HepG2 (cell line): ENCODE data around the gene SLC27A1. TPM values are rescaled to one million over a fixed set of nuclear protein-coding genes. Genes with fewer than 3 reads are reported as not detected.

Experiments
- ATAC-seq: fragments of 200-7000 bp; cut with Tn5 transposase; 3 replicates; pipeline ENCODE4 v1.9.1; 2020; ENCODE audit warnings: mild to moderate bottlenecking, moderate library complexity
- BruUV-seq: library from RNA; stranded (reverse); fragments of 400-500 nt; replicated peaks from 2 replicates; lab custom pipeline; 2021; lab: Mats Ljungman, UMichigan
- CTCF ChIA-PET: fragments of 300-600 bp; formaldehyde crosslinking; extraction: SDS; loops from one replicate; lab custom pipeline; 2021; ENCODE audit warnings: low total read pairs, inconsistent platforms, low intra/inter-chr PET ratio; lab: Yijun Ruan, JAX
- POLR2A ChIA-PET: fragments of 350-600 bp; sonication (Branson Sonifier 250); formaldehyde crosslinking; loops from one replicate; lab custom pipeline; 2020; ENCODE audit warnings: antibody characterized with exemption, inconsistent platforms; lab: Yijun Ruan, JAX
- DNase-seq: peaks from one replicate; pipeline ENCODE4 v3.0.0-alpha.2; 2015; ENCODE audit warnings: low spot score
- FAIRE-seq: peaks from 3 replicates; lab custom pipeline; 2011; peaks lifted over from hg19 to GRCh38; lab: Jason Lieb, UNC
- H2AFZ ChIP-seq: one replicate; pipeline ENCODE4 v1.6.1; 2011; ENCODE audit warnings: low read length, inconsistent platforms
- H3K27ac ChIP-seq: fragments of 300-600 bp; 3 replicates; pipeline ENCODE4 v1.8.0; 2011; ENCODE audit warnings: mixed run types, mild to moderate bottlenecking, mixed read lengths, low read length, inconsistent platforms; ENCODE audit not compliant: insufficient read depth; ENCODE audit errors: extremely low read length
- H3K27me3 ChIP-seq, 2 experiments: fragments of 200-600 bp in 1 of 2; 2 replicates in 1 of 2; 3 replicates in 1 of 2; pipeline versions ENCODE4 v1.6.0 to v1.8.0; 2011; ENCODE audit warnings: low read length in 2 of 2, mild to moderate bottlenecking in 2 of 2, moderate library complexity in 2 of 2, inconsistent platforms in 1 of 2; ENCODE audit not compliant: insufficient read depth in 2 of 2, control insufficient read depth in 1 of 2
- H3K36me3 ChIP-seq, 2 experiments: fragments of 200-600 bp in 1 of 2; replicated peaks in 1 of 2; 2 replicates in 1 of 2; 3 replicates in 1 of 2; pipeline versions ENCODE4 v1.5.1 to v1.8.0; 2011; ENCODE audit warnings: low read length in 2 of 2, inconsistent platforms in 1 of 2; ENCODE audit not compliant: insufficient read depth in 2 of 2, control insufficient read depth in 1 of 2
- H3K4me1 ChIP-seq: 2 replicates; pipeline ENCODE4 v1.5.1; 2012; ENCODE audit warnings: low read length, inconsistent platforms; ENCODE audit not compliant: insufficient read depth
- H3K4me2 ChIP-seq: 2 replicates; pipeline ENCODE4 v1.6.0; 2011; ENCODE audit warnings: low read depth, low read length, inconsistent platforms
- H3K4me3 ChIP-seq, 3 experiments: fragments of 200-600 bp in 1 of 3; sonication (generic), shearing (Covaris generic) in 1 of 3; replicated peaks in 1 of 3; 2 replicates each; pipeline ENCODE4 v1.5.1; 2011 to 2016; ENCODE audit warnings: low read length in 3 of 3, inconsistent platforms in 2 of 3, low read depth in 2 of 3, mild to moderate bottlenecking in 2 of 3, control low read depth in 1 of 3, mixed read lengths in 1 of 3; ENCODE audit not compliant: insufficient read depth in 1 of 3
- H3K79me2 ChIP-seq: one replicate; pipeline ENCODE4 v1.6.1; 2011; ENCODE audit warnings: low read length, inconsistent platforms; ENCODE audit not compliant: insufficient read depth
- H3K9ac ChIP-seq: 2 replicates; pipeline ENCODE4 v1.6.0; 2011; ENCODE audit warnings: mild to moderate bottlenecking, low read depth, low read length, inconsistent platforms; ENCODE audit not compliant: insufficient read depth
- H3K9me3 ChIP-seq: 2 replicates; pipeline ENCODE4 v1.5.1; 2012; ENCODE audit warnings: mild to moderate bottlenecking, low read length
- H4K20me1 ChIP-seq: 2 replicates; pipeline ENCODE4 v1.6.0; 2011; ENCODE audit warnings: inconsistent platforms, mild to moderate bottlenecking, low read length, moderate library complexity; ENCODE audit not compliant: insufficient read depth
- CBFB ChIP-seq: sonication (generic); formaldehyde crosslinking; IDR thresholded peaks from 2 replicates; pipeline ENCODE4 v1.4.0; 2020; ENCODE audit warnings: missing genetic modification reagents
- GLI4 ChIP-seq: sonication (generic); formaldehyde crosslinking; IDR thresholded peaks from 2 replicates; pipeline ENCODE4 v1.5.1; 2020; ENCODE audit warnings: missing genetic modification reagents, mild to moderate bottlenecking, moderate library complexity, borderline replicate concordance
- GZF1 ChIP-seq: sonication (generic); formaldehyde crosslinking; IDR thresholded peaks from 2 replicates; pipeline ENCODE4 v1.5.1; 2020; ENCODE audit warnings: mild to moderate bottlenecking, missing genetic modification reagents
- HDAC1 ChIP-seq: sonication (generic); formaldehyde crosslinking; IDR thresholded peaks from 2 replicates; pipeline ENCODE4 v1.5.1; 2020; ENCODE audit warnings: mild to moderate bottlenecking, missing genetic modification reagents
- ISX ChIP-seq: sonication (generic); formaldehyde crosslinking; conservative IDR thresholded peaks from 2 replicates; pipeline ENCODE4 v1.5.0; 2020; ENCODE audit warnings: missing genetic modification reagents
- MATR3 ChIP-seq: sonication (generic); formaldehyde crosslinking; IDR thresholded peaks from 2 replicates; pipeline ENCODE4 v1.4.0; 2020; ENCODE audit warnings: missing genetic modification reagents
- NCOR1 ChIP-seq: fragments of 200-600 bp; sonication (generic); IDR thresholded peaks from 2 replicates; pipeline ENCODE4 v1.7.0; 2017; ENCODE audit warnings: antibody characterized with exemption, low read length, borderline replicate concordance
- RARG ChIP-seq: sonication (generic); formaldehyde crosslinking; IDR thresholded peaks from 2 replicates; pipeline ENCODE4 v1.4.0; 2020; ENCODE audit warnings: low read depth, mild to moderate bottlenecking, missing genetic modification reagents
- TAF1 ChIP-seq: sonication (generic); formaldehyde crosslinking; IDR thresholded peaks from 2 replicates; pipeline ENCODE4 v1.4.0; 2020; ENCODE audit warnings: missing genetic modification reagents
- U2AF2 ChIP-seq: fragments of 200-400 bp; formaldehyde crosslinking; IDR thresholded peaks from 2 replicates; pipeline ENCODE4 v1.6.1; 2017; ENCODE audit warnings: low read depth, mild to moderate bottlenecking, low read length
- ZMYM3 ChIP-seq: sonication (generic); formaldehyde crosslinking; IDR thresholded peaks from 2 replicates; pipeline ENCODE4 v1.5.1; 2020; ENCODE audit warnings: mild to moderate bottlenecking, missing genetic modification reagents
- ZNF343 ChIP-seq: sonication (generic); formaldehyde crosslinking; IDR thresholded peaks from 2 replicates; pipeline ENCODE4 v1.4.0; 2020; ENCODE audit warnings: mild to moderate bottlenecking, missing genetic modification reagents
- ZNF616 ChIP-seq: sonication (generic); formaldehyde crosslinking; IDR thresholded peaks from 2 replicates; pipeline ENCODE4 v1.5.0; 2020; ENCODE audit warnings: low read depth, mild to moderate bottlenecking, missing genetic modification reagents
- ZNF792 ChIP-seq: IDR thresholded peaks from 2 replicates; pipeline ENCODE4 v1.6.1; 2016
- WGBS: methylation state at CpG from one replicate; pipeline ENCODE4 v1.1.6; 2017; ENCODE audit warnings: low lambda C conversion rate; 5-methylcytosine and 5-hydroxymethylcytosine counted together
- in situ Hi-C: cut with HindIII; loops from 2 replicates; pipeline ENCODE4 v1.10.0; 2017; ENCODE audit warnings: low pct_unique_long_range_greater_than_20kb; ENCODE audit not compliant: extremely low pct_ligation_motif_present
- intact Hi-C: fragments of 100-400 bp; cut with micrococcal nuclease; formaldehyde crosslinking; loops from one replicate; pipeline ENCODE4 v1.10.0; 2022; ENCODE audit not compliant: unreplicated experiment
- polyA plus RNA-seq, 8 experiments: library from polyadenylated mRNA; depleted of rRNA in 3 of 8; stranded (reverse) in 7 of 8; unstranded in 1 of 8; fragments of >200 nt; fragmentation: Illumina TruSeq in 4 of 8; extraction: Trizol in 4 of 8; gene quantifications; 2 replicates each; pipeline versions ENCODE4 v1.2.1 to v1.2.3, GENCODE V29; 2011 to 2016; ENCODE audit warnings: low read depth in 4 of 8, missing spikeins in 1 of 8, mixed read lengths in 1 of 8; ENCODE audit not compliant: insufficient read depth in 1 of 8
- total RNA-seq, 5 experiments: library from RNA; depleted of rRNA; stranded (reverse); fragments of >200 nt; fragmentation: Illumina TruSeq; extraction: Trizol; gene quantifications; 2 replicates each; pipeline ENCODE4 v1.2.3, GENCODE V29; 2016; ENCODE audit warnings: low read depth in 1 of 5
- TF ChIP-seq, protein P1 (sequence below): sonication (generic); formaldehyde crosslinking; IDR thresholded peaks from 2 replicates; pipeline ENCODE4 v1.4.0; 2020; ENCODE audit warnings: missing genetic modification reagents, mild to moderate bottlenecking, borderline replicate concordance
- TF ChIP-seq, protein P2 (sequence below): sonication (generic); formaldehyde crosslinking; IDR thresholded peaks from 2 replicates; pipeline ENCODE4 v1.4.0; 2020; ENCODE audit warnings: mild to moderate bottlenecking, missing genetic modification reagents

Gene SLC27A1
- total and polyA plus RNA-seq, 2 of the 13 experiments (the other 11 are each of a cell fraction or from before 2014, with no cell fraction given) = 4.1 to 8.8 TPM

DNA sequence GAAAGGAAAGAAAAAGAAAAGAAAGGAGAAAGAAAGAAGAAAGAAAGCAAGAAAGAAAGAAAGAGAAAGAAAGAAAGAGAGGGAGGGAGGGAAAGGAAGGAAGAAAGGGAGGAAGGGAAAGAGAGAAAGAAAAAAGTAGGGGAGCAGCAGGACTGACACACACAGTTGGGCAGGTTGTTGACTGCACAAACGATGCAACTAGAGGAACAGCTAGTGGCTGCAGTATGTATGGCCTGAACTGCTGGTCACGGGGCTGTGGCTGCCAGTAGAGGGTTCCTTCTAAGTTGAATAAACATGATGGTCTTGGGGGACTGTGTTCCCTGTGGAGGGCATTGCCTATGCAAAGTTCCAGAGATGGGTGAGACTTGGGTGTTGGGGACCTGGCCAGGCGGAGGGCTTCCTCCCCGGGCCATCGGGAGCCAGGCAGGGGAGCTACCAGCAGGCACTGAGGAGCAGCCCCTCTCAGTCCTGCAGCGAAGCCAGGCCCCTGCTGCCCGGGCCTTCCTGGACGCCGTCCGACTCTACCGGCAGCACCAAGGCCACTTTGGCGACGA lies 68.4 kb downstream of the SLC27A1 start:
- 0% methylated on average over 4 of the region's 13 CpGs for WGBS
- H3K27me3 ChIP-seq = peaks cover 0 to 20% of the 10 kb centered on the region in 2 experiments; a peak in 3 of 5 replicates
- ChIA-PET POLR2A (interaction anchor here (1.6 kb wide), 1 partner anchor 27 kb away, joined by 6 read pairs; the partner anchor contains the start of gene PGLS), CTCF (interaction anchor here (0.7 kb wide), 1 partner anchor 465 kb away, joined by 3 read pairs; no protein-coding TSS in a partner anchor)
- no peak overlapping the region for H3K27ac ChIP-seq
- peak overlapping the region; percentile 79 for H3K4me2 ChIP-seq
- peak; percentile 56 for ATAC-seq
- in situ Hi-C loops = no loop called here
- DNase-seq = no peak
- TF ChIP-seq U2AF2 (no peak), CBFB (no peak), ZNF616 (CRISPR knock-in tag) (no peak), ZNF792 (CRISPR knock-in tag) (no peak), ISX (no peak), ZNF343 (CRISPR knock-in tag) (0 out of 2 replicates have a peak, but pooled peaks have one; percentile 11), MATR3 (CRISPR knock-in tag) (no peak), RARG (CRISPR knock-in tag) (no peak), GLI4 (CRISPR knock-in tag) (0 out of 2 replicates have a peak, but pooled peaks have one; percentile 24), GZF1 (CRISPR knock-in tag) (no peak), ZMYM3 (peak; percentile 53; the same call in 1 of the 2 replicates), NCOR1 (no peak), HDAC1 (no peak), TAF1 (no peak)
- TF ChIP-seq, protein P1, sequence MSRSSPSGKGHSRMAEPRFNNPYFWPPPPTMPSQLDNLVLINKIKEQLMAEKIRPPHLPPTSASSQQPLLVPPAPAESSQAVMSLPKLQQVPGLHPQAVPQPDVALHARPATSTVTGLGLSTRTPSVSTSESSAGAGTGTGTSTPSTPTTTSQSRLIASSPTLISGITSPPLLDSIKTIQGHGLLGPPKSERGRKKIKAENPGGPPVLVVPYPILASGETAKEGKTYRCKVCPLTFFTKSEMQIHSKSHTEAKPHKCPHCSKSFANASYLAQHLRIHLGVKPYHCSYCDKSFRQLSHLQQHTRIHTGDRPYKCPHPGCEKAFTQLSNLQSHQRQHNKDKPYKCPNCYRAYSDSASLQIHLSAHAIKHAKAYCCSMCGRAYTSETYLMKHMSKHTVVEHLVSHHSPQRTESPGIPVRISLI (CRISPR knock-in tag) = no peak
- TF ChIP-seq, protein P2, sequence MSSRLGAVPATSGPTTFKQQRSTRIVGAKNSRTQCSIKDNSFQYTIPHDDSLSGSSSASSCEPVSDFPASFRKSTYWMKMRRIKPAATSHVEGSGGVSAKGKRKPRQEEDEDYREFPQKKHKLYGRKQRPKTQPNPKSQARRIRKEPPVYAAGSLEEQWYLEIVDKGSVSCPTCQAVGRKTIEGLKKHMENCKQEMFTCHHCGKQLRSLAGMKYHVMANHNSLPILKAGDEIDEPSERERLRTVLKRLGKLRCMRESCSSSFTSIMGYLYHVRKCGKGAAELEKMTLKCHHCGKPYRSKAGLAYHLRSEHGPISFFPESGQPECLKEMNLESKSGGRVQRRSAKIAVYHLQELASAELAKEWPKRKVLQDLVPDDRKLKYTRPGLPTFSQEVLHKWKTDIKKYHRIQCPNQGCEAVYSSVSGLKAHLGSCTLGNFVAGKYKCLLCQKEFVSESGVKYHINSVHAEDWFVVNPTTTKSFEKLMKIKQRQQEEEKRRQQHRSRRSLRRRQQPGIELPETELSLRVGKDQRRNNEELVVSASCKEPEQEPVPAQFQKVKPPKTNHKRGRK (CRISPR knock-in tag) = peak; percentile 89; the same call in 1 of the 2 replicates
- H3K4me3 ChIP-seq = peak overlapping the region; percentile 47 to 71 (median 56); a peak in 5 of 6 replicates
- H3K79me2 ChIP-seq = no peaks in the 10 kb centered on the region
- FAIRE-seq = no peak
- H3K9me3 ChIP-seq = no peaks in the 10 kb centered on the region
- H2AFZ ChIP-seq = no peak overlapping the region
- intact Hi-C loops = loop anchor here (1.0 kb wide), 1 partner anchor 36 kb away; no protein-coding TSS in a partner anchor
- BruUV-seq = no TSS peak
- H4K20me1 ChIP-seq = no peaks in the 10 kb centered on the region
- peaks cover 12% of the 10 kb centered on the region for H3K4me1 ChIP-seq
- H3K9ac ChIP-seq = 0 out of 2 replicates have a peak overlapping the region, but pooled peaks have one; percentile 22
- H3K36me3 ChIP-seq = no peaks in the 10 kb centered on the region
